Pulmonary artery endothelial cell (primary cell): ENCODE data around the gene SPATA3. TPM values are rescaled to one million over a fixed set of nuclear protein-coding genes. Genes with fewer than 3 reads are reported as not detected.
"Not testable (repeated sequence)": the region's sequence is repeated elsewhere in the genome, so short reads cannot be mapped to it uniquely, and the experiment has no call there.

Experiments used
- DNase-seq: peaks from one replicate; pipeline ENCODE4 v3.0.0-alpha.2; 2011; ENCODE audit warnings: low read depth, low spot score
- total RNA-seq: library from RNA; depleted of rRNA; stranded (reverse); fragments of >200 nt; gene quantifications from 2 replicates; pipeline ENCODE4 v1.2.3, GENCODE V29; 2014

The SPATA3 gene
- total RNA-seq, 1 donor from 2014 or later: not detected

DNA sequence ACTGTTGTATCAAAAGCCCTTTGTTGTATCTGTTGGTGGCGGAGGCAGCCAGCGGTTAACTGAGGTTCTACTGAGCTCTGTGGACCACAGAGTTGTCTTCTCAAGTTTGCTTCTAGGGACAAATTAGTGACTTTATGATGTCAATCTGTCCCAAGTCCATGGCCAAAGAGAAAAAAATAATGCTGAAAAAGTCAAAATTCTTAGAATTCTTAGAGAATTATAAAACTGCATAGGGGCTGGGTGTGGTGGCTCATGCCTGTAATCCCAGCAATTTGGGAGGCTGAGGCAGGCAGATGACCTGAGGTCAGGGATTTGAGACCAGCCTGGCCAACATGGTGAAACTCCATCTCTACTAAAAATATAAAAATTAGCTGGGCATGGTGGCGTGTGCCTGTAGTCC, 29.1 kb downstream of the SPATA3 start:
- not testable (repeated sequence) for DNase-seq

DNA sequence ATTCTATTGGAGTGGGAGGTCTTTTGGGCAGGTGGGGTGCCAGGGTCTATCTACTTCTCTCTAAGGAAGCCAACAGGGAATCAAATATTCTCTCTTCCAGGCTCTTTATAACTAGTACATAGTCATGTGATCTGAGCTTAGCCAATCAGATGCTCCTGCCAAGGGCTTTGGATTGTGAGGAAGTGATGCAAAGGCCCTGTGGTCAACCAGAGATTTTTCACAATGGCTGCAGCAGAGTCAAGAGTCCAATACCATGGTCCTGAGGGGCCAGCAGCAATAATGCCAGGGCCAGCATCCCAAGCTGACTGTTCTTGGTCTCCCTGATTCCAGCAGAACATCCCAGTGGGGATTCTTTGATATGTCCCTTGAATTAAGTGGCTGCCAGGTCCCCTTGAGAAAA, 33.0 kb downstream of the SPATA3 start:
- DNase-seq: no peak

- DNase-seq: no peak
These were observed 33.6 kb downstream of the SPATA3 start for GRCh38 chr2:231029563-231029962.

DNA sequence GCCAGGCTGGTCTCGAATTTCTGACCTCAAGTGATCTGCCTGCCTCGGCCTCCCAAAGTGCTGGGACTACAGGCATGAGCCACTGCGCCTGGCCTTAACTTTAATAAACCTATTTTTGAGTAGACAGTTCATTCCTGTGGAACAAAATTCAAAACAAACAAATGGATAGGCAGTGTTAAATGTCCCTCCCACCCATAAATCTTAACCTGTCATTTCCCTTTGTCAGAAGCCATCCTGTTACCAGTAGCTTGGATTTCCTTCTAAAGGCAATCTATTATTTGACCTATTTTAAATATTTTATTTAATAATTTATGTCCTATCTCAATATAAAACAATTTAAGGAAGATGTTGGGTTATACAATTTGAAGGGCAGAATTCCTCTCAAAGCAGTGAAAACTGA, 34.8 kb downstream of the SPATA3 start:
- DNase-seq: no peak

DNA sequence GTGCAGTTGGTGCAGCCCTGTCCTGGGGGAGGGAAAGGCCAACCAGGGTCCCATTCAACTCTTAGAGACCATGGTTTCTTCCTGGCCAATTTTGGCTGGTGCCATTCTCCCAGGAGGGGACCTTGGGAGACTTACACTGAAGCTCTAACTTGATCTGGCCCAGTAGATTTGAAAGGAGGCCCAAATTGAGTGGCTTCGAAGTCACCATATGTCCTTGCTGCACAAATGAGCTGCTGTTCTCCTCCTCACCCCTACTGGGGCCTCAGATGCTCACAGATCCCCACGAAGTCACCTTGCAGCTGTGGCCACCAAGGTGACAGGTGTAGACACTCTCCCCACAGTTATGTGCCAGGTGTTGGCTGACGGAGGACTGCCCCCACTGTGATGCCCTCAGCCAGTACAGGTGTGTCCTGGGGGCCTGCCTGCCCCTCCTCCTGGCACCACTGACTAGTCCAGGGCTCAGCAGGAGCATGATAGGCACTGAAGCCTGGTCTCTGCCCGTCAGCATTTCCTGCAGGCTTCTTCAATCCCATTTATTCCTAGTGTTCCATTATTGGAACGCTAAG, 36.7 kb downstream of the SPATA3 start:
- no peak for DNase-seq

DNA sequence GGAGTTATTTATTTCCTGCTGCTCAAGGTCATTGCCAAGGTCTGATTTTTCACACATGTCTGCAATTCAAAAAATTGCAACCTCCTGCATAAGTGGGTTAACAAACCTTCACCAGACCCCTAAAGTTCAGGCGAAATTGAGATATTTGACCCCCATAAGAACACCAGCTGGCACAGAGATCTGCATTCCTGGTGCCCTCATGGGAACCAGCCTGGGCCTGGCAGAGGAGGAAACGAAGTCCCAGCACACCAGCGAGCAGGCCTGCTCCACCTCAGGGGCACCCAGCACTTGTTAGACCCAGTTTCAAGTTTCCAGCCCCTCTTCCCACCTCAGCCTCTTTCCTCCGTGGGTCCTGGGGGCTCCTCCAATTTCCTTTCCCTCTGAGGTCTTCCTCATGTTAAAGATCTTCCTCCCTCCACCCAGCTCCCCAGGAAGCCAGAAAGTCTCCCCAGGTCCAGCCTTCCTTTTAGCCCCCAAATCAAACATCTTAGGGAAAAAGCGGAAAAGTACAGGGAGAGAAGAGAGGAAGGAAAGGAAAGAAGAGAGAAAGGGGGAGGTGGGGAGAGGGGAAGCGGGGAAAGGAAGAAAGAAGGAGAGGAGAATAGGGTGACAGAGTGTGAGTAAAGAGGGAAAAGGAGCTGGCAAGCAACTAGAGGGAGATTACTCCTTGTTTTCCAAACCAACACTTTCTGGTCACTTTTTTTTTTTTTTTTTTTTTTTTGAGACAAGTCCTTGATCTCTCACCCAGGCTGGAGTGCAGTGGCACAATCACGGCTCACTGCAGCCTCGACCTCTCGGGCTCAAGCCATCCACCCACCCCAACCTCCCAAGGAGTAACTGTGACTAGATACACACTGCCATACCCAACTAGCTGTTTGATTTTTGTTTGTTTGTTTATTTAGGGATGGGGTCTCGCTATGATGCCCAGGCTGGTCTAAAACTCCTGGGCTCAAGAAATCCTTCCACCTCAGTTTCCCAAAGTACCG, 37.5 kb downstream of the SPATA3 start:
- no peak for DNase-seq

GRCh38 chr2:231034291-231034882, 38.5 kb downstream of the SPATA3 start:
- no peak for DNase-seq

DNA sequence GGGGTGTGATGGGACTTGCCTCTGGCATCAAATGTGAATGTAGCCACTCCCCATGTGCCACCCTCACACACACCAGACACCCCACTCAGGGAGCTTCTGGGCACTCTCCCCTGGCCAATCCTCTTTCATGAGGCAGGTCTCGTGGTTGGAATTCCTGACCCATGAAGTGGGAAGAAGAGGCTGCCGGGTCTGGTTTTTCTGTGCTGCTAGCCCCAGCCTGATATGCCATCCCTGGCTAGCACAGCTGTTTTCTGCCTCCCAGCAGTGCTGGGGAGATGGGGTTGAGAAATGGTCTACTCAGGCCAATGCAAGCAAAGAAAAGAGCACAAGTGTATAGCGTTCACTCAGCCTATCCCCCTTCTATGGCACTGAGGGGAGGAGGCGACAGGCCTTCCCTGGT, 40.2 kb downstream of the SPATA3 start:
- no peak for DNase-seq

- no peak for DNase-seq
These were observed 40.7 kb downstream of the SPATA3 start for GRCh38 chr2:231036578-231037106.

DNA sequence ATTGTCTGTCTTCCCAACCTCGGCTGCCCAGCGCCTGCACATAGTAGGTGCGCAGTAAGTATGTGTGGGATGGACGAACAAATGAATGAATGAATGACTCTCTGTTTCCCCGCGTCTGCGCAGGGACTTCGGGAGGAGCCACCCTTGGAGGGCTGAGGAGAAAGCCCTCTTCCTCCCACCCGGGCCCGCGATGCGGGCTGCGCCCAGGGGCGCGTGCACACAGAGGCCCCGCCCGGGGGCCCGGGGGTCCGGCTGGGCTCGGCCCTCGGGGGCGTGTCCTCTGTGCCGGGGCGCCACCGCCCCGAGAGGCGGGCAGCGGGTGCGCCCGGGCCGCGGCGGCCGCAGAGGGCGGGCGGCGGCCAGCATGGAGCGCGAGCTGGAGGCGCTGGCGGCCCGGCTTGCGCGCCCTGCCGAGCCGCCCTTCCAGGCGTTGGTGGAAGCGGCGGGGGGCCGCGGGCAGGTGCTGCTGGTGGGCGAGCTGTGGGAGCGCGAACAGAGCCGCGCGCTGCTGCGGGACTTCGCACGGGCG, 41.3 kb downstream of the SPATA3 start, which contains the start of gene C2orf72:
Gene C2orf72, plus strand, starts transcription at position 322 of the 529 bp plus-strand sequence. Its CDS starts 43 bp downstream, at position 365.
- DNase-seq: no peak

GRCh38 chr2:231037731-231038482, 42.0 kb downstream of the SPATA3 start:
- no peak for DNase-seq

GRCh38 chr2:231038483-231039293, 42.8 kb downstream of the SPATA3 start:
- DNase-seq: no peak

DNA sequence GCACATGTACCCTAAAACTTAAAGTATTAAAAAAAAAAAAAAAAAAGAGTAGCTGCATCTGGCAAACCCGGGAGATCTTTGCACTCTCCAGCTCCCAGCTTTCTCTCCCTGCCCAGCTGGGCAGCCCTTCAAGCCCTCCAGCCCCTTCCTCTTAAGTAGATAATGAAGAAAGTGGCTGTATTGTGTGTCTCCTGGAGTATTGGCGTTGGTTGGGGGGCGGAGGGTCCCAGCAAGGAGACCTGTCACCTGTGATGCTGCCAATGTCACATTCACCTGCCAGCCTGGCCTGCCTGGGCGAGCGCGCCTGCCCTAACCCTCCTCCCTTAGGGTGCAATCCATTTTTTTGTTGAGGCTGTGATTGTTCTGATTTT, 43.4 kb downstream of the SPATA3 start:
- no peak for DNase-seq

GRCh38 chr2:231039821-231040364, 44.0 kb downstream of the SPATA3 start:
- no peak for DNase-seq

- DNase-seq: no peak
These were observed 45.3 kb downstream of the SPATA3 start for GRCh38 chr2:231041061-231041689.

- DNase-seq: no peak
These were observed 47.9 kb downstream of the SPATA3 start for GRCh38 chr2:231043796-231044195.

- no peak for DNase-seq
These were observed 51.0 kb downstream of the SPATA3 start for GRCh38 chr2:231046916-231047273.

- no peak for DNase-seq
These were observed 51.5 kb downstream of the SPATA3 start for GRCh38 chr2:231047274-231047922.
